Liver (tissue), 9 donors: Measurements from ENCODE around the gene SAPCD2. TPM values are rescaled to one million over a fixed set of nuclear protein-coding genes. Genes with fewer than 3 reads are reported as not detected.

Experiments used
- DNase-seq: peaks from one replicate; pipeline ENCODE4 v3.0.0-alpha.2; 2017; ENCODE audit warnings: low spot score
- H3K27ac ChIP-seq, 2 donors: one replicate each; pipeline ENCODE4 v1.7.0; 2013; ENCODE audit warnings: inconsistent platforms in 2 of 2, low read length in 2 of 2, control low read depth in 1 of 2, low read depth in 1 of 2, mild to moderate bottlenecking in 1 of 2
- H3K27me3 ChIP-seq, 4 donors: one replicate each; pipeline versions ENCODE4 v1.6.1 to v1.7.0; 2013; ENCODE audit warnings: low read length in 3 of 4, inconsistent platforms in 1 of 4, mild to moderate bottlenecking in 1 of 4, moderate library complexity in 1 of 4; ENCODE audit not compliant: control insufficient read depth in 4 of 4, insufficient read depth in 4 of 4
- H3K36me3 ChIP-seq, 4 donors: one replicate each; pipeline versions ENCODE4 v1.6.1 to v1.7.0; 2013; ENCODE audit warnings: low read length in 3 of 4, mild to moderate bottlenecking in 3 of 4, low read depth in 1 of 4, moderate library complexity in 1 of 4; ENCODE audit not compliant: control insufficient read depth in 4 of 4, insufficient read depth in 3 of 4
- H3K4me1 ChIP-seq, 4 donors: one replicate each; pipeline versions ENCODE4 v1.6.1 to v1.7.0; 2013; ENCODE audit warnings: low read length in 3 of 4, mild to moderate bottlenecking in 3 of 4, moderate library complexity in 1 of 4; ENCODE audit not compliant: control insufficient read depth in 4 of 4, insufficient read depth in 4 of 4
- H3K4me3 ChIP-seq, 3 donors: one replicate each; pipeline versions ENCODE4 v1.6.1 to v1.7.0; 2013; ENCODE audit warnings: low read length in 3 of 3, control low read depth in 1 of 3, low read depth in 1 of 3, mild to moderate bottlenecking in 1 of 3
- H3K9ac ChIP-seq, 2 donors: one replicate each; pipeline ENCODE4 v1.7.0; 2013; ENCODE audit warnings: low read length in 2 of 2, mild to moderate bottlenecking in 2 of 2, moderate library complexity in 2 of 2, control low read depth in 1 of 2, low read depth in 1 of 2
- H3K9me3 ChIP-seq, 4 donors: one replicate each; pipeline versions ENCODE4 v1.6.1 to v1.7.0; 2013; ENCODE audit warnings: low read length in 3 of 4; ENCODE audit not compliant: control insufficient read depth in 4 of 4
- EGR1 ChIP-seq, 2 donors: IDR thresholded peaks; 2 replicates each; pipeline ENCODE4 v1.6.1; 2016 to 2018; ENCODE audit warnings: antibody characterized with exemption in 2 of 2, low read depth in 2 of 2
- FOXA1 ChIP-seq: IDR thresholded peaks from 2 replicates; pipeline ENCODE4 v1.6.1; 2016; ENCODE audit warnings: antibody characterized with exemption
- FOXA2 ChIP-seq: IDR thresholded peaks from 2 replicates; pipeline ENCODE4 v1.6.1; 2016; ENCODE audit warnings: antibody characterized with exemption
- GABPA ChIP-seq, 2 donors: IDR thresholded peaks in 1 of 2; conservative IDR thresholded peaks in 1 of 2; 2 replicates each; pipeline ENCODE4 v1.6.1; 2016; ENCODE audit warnings: antibody characterized with exemption in 2 of 2, mild to moderate bottlenecking in 1 of 2, moderate library complexity in 1 of 2
- HNF4A ChIP-seq, 2 donors: conservative IDR thresholded peaks; 2 replicates each; pipeline ENCODE4 v1.6.1; 2016; ENCODE audit warnings: antibody characterized with exemption in 2 of 2, mild to moderate bottlenecking in 2 of 2
- HNF4G ChIP-seq: IDR thresholded peaks from 2 replicates; pipeline ENCODE4 v1.6.1; 2016; ENCODE audit warnings: antibody characterized with exemption
- JUND ChIP-seq, 2 donors: IDR thresholded peaks; 2 replicates each; pipeline ENCODE4 v1.6.1; 2016; ENCODE audit warnings: antibody characterized with exemption in 2 of 2
- MAX ChIP-seq: IDR thresholded peaks from 2 replicates; pipeline ENCODE4 v1.6.1; 2016; ENCODE audit warnings: antibody characterized with exemption
- NR2F2 ChIP-seq: IDR thresholded peaks from 2 replicates; pipeline ENCODE4 v1.6.1; 2016; ENCODE audit warnings: antibody characterized with exemption
- RAD21 ChIP-seq, 2 donors: IDR thresholded peaks; 2 replicates each; pipeline ENCODE4 v1.6.1; 2016; ENCODE audit warnings: antibody characterized with exemption in 2 of 2, mild to moderate bottlenecking in 2 of 2
- REST ChIP-seq: IDR thresholded peaks from 2 replicates; pipeline ENCODE4 v1.6.1; 2016; ENCODE audit warnings: antibody characterized with exemption, mild to moderate bottlenecking
- RXRA ChIP-seq, 2 donors: IDR thresholded peaks; 2 replicates each; pipeline ENCODE4 v1.6.1; 2017 to 2018; ENCODE audit warnings: antibody characterized with exemption in 2 of 2, mild to moderate bottlenecking in 1 of 2
- TAF1 ChIP-seq: conservative IDR thresholded peaks from 2 replicates; pipeline ENCODE4 v1.6.1; 2016; ENCODE audit warnings: antibody characterized with exemption, mild to moderate bottlenecking
- YY1 ChIP-seq: IDR thresholded peaks from 2 replicates; pipeline ENCODE4 v1.6.1; 2016; ENCODE audit warnings: antibody characterized with exemption, mild to moderate bottlenecking
- WGBS: extraction: QIAGEN DNeasy Blood & Tissue Kit; methylation state at CpG from one replicate; pipeline ENCODE4 v1.1.7; 2013; 5-methylcytosine and 5-hydroxymethylcytosine counted together
- polyA plus RNA-seq, 2 donors: library from polyadenylated mRNA; stranded (reverse) in 1 of 2; unstranded in 1 of 2; fragments of 200-250 nt in 1 of 2; fragments of >200 nt in 1 of 2; fragmentation: Nextera tagmentation in 1 of 2; extraction: Ambion mirVana in 1 of 2; gene quantifications; one replicate each; pipeline versions ENCODE4 v1.2.1 to v1.2.3, GENCODE V29; 2013 to 2015
- total RNA-seq, 2 donors: library from RNA; depleted of rRNA; stranded (reverse); fragments of >200 nt; gene quantifications; one replicate each; pipeline ENCODE4 v1.2.3, GENCODE V29; 2014
- TF ChIP-seq, protein P1 (sequence below): IDR thresholded peaks from 2 replicates; pipeline ENCODE4 v1.6.1; 2016; ENCODE audit warnings: antibody characterized with exemption
- TF ChIP-seq, protein P2 (sequence below): IDR thresholded peaks from 2 replicates; pipeline ENCODE4 v1.6.1; 2016; ENCODE audit warnings: antibody characterized with exemption
- donor health status: healthy.
- donor health status: healthy.
- donor health status: healthy.
- donor health status: healthy.
- donor health status: healthy.

SAPCD2 gene
- total and polyA plus RNA-seq, 4 donors, result 0.06 to 1.8 (median 0.23) TPM

- 6% methylated on average over 52 of the region's 52 CpGs for WGBS
- Histone ChIP-seq H3K4me1 (peaks cover 4 to 12% (median 5%) of the 10 kb centered on the region in 4 donors), H3K27me3 (peaks cover 0 to 13% (median 1%) of the 10 kb centered on the region in 4 donors), H3K36me3 (no peaks in the 10 kb centered on the region), H3K9ac (no peak overlapping the region), H3K9me3 (no peaks in the 10 kb centered on the region), H3K27ac (no peak overlapping the region), H3K4me3 (no peak overlapping the region)
- TF ChIP-seq YY1 (no peak), NR2F2 (no peak), REST (no peak), FOXA1 (no peak), RAD21 (IDR thresholded peaks at IDR 0.05) (no peak)
- TF ChIP-seq, protein P1, sequence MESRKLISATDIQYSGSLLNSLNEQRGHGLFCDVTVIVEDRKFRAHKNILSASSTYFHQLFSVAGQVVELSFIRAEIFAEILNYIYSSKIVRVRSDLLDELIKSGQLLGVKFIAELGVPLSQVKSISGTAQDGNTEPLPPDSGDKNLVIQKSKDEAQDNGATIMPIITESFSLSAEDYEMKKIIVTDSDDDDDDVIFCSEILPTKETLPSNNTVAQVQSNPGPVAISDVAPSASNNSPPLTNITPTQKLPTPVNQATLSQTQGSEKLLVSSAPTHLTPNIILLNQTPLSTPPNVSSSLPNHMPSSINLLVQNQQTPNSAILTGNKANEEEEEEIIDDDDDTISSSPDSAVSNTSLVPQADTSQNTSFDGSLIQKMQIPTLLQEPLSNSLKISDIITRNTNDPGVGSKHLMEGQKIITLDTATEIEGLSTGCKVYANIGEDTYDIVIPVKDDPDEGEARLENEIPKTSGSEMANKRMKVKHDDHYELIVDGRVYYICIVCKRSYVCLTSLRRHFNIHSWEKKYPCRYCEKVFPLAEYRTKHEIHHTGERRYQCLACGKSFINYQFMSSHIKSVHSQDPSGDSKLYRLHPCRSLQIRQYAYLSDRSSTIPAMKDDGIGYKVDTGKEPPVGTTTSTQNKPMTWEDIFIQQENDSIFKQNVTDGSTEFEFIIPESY, result no peak
- TF ChIP-seq, protein P2, sequence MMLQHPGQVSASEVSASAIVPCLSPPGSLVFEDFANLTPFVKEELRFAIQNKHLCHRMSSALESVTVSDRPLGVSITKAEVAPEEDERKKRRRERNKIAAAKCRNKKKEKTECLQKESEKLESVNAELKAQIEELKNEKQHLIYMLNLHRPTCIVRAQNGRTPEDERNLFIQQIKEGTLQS, result no peak
- DNase-seq, result no peak
These were observed 757 bp downstream of the SAPCD2 start for GRCh38 chr9:137069508-137070091.

DNA sequence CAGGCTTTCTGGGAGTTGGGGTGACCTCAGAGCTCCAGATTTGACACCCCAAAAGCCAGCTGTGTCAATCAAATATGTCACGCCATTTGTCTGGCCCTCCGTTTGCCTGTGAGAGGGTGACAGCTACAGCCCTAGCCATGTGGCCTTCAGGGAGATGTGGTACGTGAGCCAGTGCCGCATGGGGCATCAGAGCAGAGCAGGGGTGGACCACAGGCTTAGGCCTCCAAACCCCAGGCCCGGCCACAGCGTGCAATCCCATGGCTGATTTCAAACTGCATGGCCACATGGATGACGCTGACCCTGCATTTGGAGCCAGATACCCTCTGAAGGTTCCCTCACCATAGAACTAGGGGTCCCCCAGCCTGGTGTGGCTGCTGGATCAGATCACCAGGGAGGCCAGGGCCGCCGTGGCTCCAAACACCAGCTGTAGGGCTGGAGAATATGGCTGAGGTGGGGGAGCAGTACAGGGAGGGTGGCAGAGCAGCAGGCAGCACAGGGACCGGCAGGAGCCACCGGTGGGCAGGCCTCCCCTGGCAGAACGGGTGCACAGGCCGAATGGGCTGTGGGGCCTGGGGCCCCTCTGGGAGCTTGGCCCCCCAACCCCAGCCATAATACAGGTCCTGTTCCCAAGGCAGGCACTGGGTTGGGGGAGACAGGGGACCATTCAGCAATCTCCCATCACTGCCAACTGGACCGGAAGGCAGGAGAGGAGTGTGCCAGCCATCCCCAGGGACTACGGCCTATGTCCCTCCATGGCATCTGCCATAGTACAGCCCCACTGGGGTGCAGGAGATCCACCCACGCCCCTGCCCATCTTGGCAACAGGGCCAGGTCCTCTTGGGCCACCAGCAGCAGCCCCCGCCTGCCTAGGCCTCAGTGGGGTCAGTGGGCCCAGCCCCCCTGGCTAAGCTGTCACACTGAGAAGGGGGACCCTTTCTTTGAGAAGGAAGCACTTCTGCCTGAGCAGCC lies 1.5 kb downstream of the SAPCD2 start:
- WGBS, result 81% methylated on average over 17 of the region's 17 CpGs
- Histone ChIP-seq H3K27me3 (peaks cover 0 to 13% (median 1%) of the 10 kb centered on the region in 4 donors), H3K9me3 (no peaks in the 10 kb centered on the region), H3K36me3 (no peaks in the 10 kb centered on the region), H3K4me3 (no peak overlapping the region), H3K4me1 (peaks cover 4 to 14% (median 5%) of the 10 kb centered on the region in 4 donors), H3K27ac (no peak overlapping the region), H3K9ac (no peak overlapping the region)
- no peak for DNase-seq
- TF ChIP-seq REST (no peak), GABPA (IDR thresholded peaks at IDR 0.05 in 1 of 2, conservative IDR thresholded peaks at IDR 0.05 in 1 of 2) (no peak), FOXA1 (no peak), HNF4A (conservative IDR thresholded peaks at IDR 0.05) (no peak), NR2F2 (no peak), HNF4G (no peak), JUND (IDR thresholded peaks at IDR 0.05) (no peak), RXRA (IDR thresholded peaks at IDR 0.05) (no peak), RAD21 (IDR thresholded peaks at IDR 0.05) (no peak), EGR1 (IDR thresholded peaks at IDR 0.05; ENCODE audit: low read depth in 2 of 2) (no peak), FOXA2 (no peak), TAF1 (no peak), MAX (no peak), YY1 (no peak)
- TF ChIP-seq, protein P1, result no peak
- TF ChIP-seq, protein P2, result no peak
